ENCODE measurements around the gene TECPR2.

The TECPR2 gene

DNA sequence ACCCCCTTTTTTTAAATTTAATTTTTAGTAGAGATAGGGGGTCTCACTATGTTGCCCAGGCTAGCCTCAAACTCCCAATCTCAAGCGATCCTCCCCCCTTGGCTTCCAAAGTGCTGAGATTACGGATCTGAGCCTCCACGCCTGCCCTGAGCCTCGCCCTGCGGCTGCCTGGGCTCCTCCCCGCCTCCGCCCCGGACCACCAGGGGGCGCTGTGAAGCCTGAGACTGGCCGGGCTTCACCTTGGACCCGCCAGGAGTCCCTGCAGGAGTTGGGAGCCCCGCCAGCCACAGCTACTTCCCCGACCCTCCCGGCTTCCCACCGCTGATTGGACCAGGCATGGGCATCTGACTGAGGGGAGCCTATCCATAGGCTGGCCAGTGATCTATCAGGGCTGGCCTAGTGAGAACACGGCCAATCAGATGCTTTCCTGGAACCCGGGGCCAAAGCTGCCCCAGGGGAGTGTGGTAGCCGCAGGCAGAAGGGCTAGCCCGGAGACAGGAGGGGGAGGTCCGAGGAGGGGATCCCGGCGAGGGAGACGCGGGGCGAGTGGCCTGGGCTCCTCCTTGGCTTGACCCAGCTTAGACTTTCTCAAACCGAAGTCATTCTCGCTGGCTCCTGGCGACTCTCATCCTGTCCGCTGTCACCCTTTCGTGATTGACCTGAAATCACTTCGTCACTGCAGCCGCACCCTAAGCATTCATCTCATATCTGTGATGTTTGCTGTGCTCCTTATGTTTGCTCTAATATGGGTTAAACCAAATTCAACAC, 161.9 kb downstream of the TECPR2 start:
- TF ChIP-seq, protein P1, sequence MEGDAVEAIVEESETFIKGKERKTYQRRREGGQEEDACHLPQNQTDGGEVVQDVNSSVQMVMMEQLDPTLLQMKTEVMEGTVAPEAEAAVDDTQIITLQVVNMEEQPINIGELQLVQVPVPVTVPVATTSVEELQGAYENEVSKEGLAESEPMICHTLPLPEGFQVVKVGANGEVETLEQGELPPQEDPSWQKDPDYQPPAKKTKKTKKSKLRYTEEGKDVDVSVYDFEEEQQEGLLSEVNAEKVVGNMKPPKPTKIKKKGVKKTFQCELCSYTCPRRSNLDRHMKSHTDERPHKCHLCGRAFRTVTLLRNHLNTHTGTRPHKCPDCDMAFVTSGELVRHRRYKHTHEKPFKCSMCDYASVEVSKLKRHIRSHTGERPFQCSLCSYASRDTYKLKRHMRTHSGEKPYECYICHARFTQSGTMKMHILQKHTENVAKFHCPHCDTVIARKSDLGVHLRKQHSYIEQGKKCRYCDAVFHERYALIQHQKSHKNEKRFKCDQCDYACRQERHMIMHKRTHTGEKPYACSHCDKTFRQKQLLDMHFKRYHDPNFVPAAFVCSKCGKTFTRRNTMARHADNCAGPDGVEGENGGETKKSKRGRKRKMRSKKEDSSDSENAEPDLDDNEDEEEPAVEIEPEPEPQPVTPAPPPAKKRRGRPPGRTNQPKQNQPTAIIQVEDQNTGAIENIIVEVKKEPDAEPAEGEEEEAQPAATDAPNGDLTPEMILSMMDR (IDR thresholded peaks at IDR 0.05; ENCODE audit: low read depth, low read length, missing control alignments), result peak; percentile 89
- H3K4me3 ChIP-seq (ENCODE audit: low read depth, low read length), result peak overlapping the region; percentile 70
- DNase-seq (ENCODE audit: low read depth), result peak; percentile 97

DNA sequence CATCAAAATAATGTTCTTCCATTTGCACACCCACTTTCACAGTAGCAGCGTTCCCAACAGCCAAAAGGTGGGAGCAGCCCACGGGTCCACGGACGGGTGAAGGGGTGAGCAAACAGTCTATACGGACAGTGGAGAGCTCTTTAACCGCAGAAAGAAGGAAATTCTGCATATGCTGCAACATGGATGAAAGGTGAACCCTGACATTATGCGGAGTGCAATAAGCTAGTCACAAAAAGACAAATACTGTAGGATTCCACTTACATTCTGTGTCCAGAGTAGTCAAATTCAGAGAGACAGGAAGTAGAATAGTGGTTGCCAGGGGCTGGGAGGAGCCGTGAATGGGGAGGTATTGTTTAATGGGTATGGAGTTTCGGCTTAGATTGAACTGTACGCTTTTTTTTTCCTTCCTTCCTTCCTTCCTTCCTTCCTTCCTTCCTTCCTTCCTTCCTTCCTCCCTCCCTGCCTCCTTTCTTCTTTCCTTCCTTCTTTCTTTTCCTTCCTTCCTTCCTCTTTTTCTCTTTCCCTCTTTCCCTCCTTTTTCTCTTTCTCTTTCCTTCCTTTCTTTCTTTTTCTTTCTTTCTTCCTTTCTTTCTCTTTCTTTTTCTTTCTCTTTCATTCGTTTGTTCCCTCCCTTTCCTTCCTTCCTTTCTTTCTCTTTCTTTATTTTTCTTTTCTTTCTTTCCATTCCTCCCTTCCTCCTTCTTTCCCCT, 162.6 kb downstream of the TECPR2 start:
- peak overlapping the region; percentile 70 for H3K4me3 ChIP-seq (ENCODE audit: low read depth, low read length)
- peak; percentile 39 for DNase-seq (ENCODE audit: low read depth)
- TF ChIP-seq, protein P1 (IDR thresholded peaks at IDR 0.05; ENCODE audit: low read depth, low read length, missing control alignments), result no peak

DNA sequence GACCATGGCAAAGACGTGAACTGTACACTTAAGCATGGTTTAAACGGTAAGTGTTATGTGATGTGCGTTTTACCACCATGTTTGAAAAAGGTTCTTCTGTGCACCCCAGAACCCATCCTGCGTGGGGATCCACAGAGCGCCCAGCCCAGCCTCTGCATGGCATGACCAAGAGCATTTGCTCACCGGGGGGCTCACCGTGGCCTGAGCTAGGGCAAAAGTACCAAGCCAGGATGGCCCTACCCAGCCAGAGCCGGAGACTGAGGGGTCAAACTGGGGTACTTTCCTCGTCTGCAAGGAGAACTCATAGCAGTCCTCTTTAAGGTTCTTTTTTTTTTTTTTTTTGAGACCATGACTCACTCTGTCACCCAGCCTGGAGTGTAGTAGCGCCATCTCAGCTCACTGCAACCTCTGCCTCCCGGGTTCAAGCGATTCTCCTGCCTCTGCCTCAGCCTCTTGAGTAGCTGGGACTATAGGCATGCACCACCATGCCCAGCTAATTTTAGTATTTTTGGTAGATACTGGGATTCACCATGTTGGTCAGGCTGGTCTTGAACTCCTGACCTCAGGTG, 163.3 kb downstream of the TECPR2 start:
- no peak for DNase-seq (ENCODE audit: low read depth)
- TF ChIP-seq, protein P1 (IDR thresholded peaks at IDR 0.05; ENCODE audit: low read depth, low read length, missing control alignments), result no peak
- peak overlapping the region; percentile 70 for H3K4me3 ChIP-seq (ENCODE audit: low read depth, low read length)

DNA sequence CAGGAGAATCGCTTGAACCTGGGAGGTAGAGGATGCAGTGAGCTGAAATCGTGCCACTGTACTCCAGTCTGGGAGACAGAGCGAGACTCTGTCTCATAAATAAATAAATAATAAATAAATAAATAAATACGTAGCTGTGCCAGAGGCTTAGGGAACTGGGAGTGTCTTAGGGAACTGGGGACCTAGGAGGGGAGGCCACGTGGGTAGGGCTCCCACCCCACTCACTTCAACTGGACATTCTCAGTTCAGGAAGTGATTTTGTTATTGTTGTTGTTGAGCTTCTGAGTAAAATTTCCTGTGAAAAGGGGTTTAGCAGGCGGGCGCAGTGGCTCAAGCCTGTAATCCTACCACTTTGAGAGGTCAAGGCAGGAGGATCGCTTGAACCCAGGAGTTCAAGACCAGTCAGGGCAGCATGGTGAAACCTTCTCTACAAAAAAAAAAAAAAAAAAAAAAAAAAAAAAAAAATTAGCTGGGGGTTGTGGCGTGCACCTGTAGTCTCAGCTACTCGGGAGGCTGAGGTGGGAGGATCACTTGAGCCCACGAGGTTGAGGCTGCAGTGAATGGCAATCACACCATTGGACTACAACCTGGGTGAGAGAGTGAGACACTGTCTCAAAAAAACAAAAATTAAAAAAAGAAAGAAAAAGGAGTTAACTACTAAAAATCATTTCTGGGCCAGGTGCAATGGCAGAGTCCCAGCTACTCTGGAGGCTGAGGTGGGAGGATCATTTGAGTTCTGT, 165.9 kb downstream of the TECPR2 start:
- TF ChIP-seq, protein P1 (IDR thresholded peaks at IDR 0.05; ENCODE audit: low read depth, low read length, missing control alignments), result no peak
- no peak for DNase-seq (ENCODE audit: low read depth)
- H3K4me3 ChIP-seq (ENCODE audit: low read depth, low read length), result no peak overlapping the region

DNA sequence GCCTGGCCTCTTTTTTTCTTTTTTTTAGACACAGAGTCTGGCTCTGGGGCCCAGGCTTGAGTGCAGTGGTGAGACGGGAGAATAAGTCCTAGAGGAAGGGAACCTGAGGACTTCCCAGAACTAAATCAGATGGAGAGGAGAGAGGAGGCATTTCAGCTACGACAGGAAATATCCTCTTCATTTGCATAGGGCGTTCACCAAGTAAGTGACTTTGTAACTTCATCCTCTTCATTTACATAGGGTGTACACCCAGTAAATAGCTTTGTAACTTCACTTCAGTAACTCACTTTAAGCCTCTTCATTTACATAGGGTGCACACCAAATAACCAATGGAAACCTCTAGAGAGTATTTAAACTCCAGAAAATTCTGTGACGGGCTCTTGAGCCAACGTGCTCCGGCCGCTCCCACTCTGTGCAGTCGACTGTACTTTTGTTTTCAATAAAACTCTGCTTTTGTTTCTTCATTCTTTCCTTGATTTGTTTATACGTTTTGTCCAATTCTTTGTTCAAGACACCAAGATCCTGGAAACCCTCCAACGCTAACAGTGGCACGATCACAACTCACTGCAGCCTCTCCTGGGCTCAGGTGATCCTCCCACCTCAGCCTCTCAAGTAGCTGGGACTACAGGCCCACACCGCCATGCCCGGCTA, 168.2 kb downstream of the TECPR2 start:
- peak; percentile 48 for DNase-seq (ENCODE audit: low read depth)
- TF ChIP-seq, protein P1 (IDR thresholded peaks at IDR 0.05; ENCODE audit: low read depth, low read length, missing control alignments), result no peak
- no peak overlapping the region for H3K4me3 ChIP-seq (ENCODE audit: low read depth, low read length)

DNA sequence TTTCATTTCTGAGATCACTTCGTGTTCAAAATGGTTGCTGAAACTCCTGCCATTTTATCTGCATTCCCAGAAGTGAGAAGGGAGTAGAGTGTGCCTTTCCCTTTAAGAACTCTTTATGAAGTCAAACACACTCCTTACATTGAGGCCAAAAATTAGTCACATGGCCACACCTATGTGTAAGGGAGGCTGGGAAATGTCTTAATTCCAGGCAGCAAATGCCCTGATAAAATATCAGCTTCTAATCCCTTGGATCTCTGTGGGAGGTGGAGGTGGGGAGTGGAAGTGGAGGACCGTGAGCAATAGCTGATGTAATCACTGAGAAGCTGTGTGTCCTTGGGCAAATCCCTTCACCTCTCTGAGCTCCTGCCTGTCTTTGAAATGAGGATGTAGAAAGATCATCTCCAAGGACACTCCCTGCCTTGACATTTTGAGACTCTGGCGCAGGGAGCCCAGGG, 169.5 kb downstream of the TECPR2 start:
- TF ChIP-seq, protein P1 (IDR thresholded peaks at IDR 0.05; ENCODE audit: low read depth, low read length, missing control alignments), result no peak
- DNase-seq (ENCODE audit: low read depth), result no peak
- H3K4me3 ChIP-seq (ENCODE audit: low read depth, low read length), result no peak overlapping the region

All from GM12864 (cell line).